ENCODE data around the gene IL1RAPL2.
"Not testable (repeated sequence)": the region's sequence is repeated elsewhere in the genome, so short reads cannot be mapped to it uniquely, and the experiment has no call there.

IL1RAPL2 gene

GRCh38 chrX:104913348-104913747 is 347.3 kb downstream of the IL1RAPL2 start:
- H3K36me3 ChIP-seq (ENCODE audit: low read length): no peaks in the 10 kb centered on the region

GRCh38 chrX:104914686-104915085 is 348.7 kb downstream of the IL1RAPL2 start:
- not testable (repeated sequence) for H4K20me1 ChIP-seq (ENCODE audit: low read depth, low read length); H3K27me3 ChIP-seq (ENCODE audit: low read length); H3K4me2 ChIP-seq (ENCODE audit: low read depth, low read length, poor library complexity, severe bottlenecking); H3K9ac ChIP-seq (ENCODE audit: low read length); H3K9me2 ChIP-seq (replicated peaks; ENCODE audit: insufficient read depth, low read length); H3K27ac ChIP-seq (ENCODE audit: low read depth, low read length); H2AFZ ChIP-seq (ENCODE audit: low read depth, low read length, severe bottlenecking); H3K9me3 ChIP-seq (ENCODE audit: insufficient read depth, low read length); H3K36me3 ChIP-seq (ENCODE audit: low read length); H3K4me3 ChIP-seq (ENCODE audit: insufficient read depth, low read length, poor library complexity, severe bottlenecking); H3K79me2 ChIP-seq (ENCODE audit: insufficient read depth, low read length); H3F3A ChIP-seq (ENCODE audit: insufficient read depth)

More at GRCh38 chrX:104913348-104913747, 347.3 kb downstream of the IL1RAPL2 start:
- Histone ChIP-seq H3K27me3 (ENCODE audit: low read length) (no peaks in the 10 kb centered on the region), H2AFZ (ENCODE audit: low read depth, low read length, severe bottlenecking) (no peak overlapping the region), H3K9me3 (ENCODE audit: insufficient read depth, low read length) (no peaks in the 10 kb centered on the region), H3F3A (ENCODE audit: insufficient read depth) (no peaks in the 10 kb centered on the region), H3K4me2 (ENCODE audit: low read depth, low read length, poor library complexity, severe bottlenecking) (no peak overlapping the region), H4K20me1 (ENCODE audit: low read depth, low read length) (no peaks in the 10 kb centered on the region), H3K79me2 (ENCODE audit: insufficient read depth, low read length) (no peaks in the 10 kb centered on the region), H3K9me2 (replicated peaks; ENCODE audit: insufficient read depth, low read length) (no peaks in the 10 kb centered on the region), H3K27ac (ENCODE audit: low read depth, low read length) (no peak overlapping the region), H3K4me3 (ENCODE audit: insufficient read depth, low read length, poor library complexity, severe bottlenecking) (no peak overlapping the region), H3K9ac (ENCODE audit: low read length) (no peak overlapping the region)
- TF ChIP-seq EZH2phosphoT487 (conservative IDR thresholded peaks at IDR 0.05; ENCODE audit: low read length): no peak
- TF ChIP-seq CTCF (IDR thresholded peaks at IDR 0.05; ENCODE audit: insufficient read depth, low read length, poor library complexity, severe bottlenecking): no peak

GRCh38 chrX:104918122-104918521 is 352.1 kb downstream of the IL1RAPL2 start:
- Histone ChIP-seq H3K4me2 (ENCODE audit: low read depth, low read length, poor library complexity, severe bottlenecking) (no peak overlapping the region), H3K9me2 (replicated peaks; ENCODE audit: insufficient read depth, low read length) (no peaks in the 10 kb centered on the region), H3K9me3 (ENCODE audit: insufficient read depth, low read length) (no peaks in the 10 kb centered on the region), H3K27me3 (ENCODE audit: low read length) (no peaks in the 10 kb centered on the region), H2AFZ (ENCODE audit: low read depth, low read length, severe bottlenecking) (no peak overlapping the region), H3K36me3 (ENCODE audit: low read length) (no peaks in the 10 kb centered on the region), H4K20me1 (ENCODE audit: low read depth, low read length) (no peaks in the 10 kb centered on the region), H3K79me2 (ENCODE audit: insufficient read depth, low read length) (no peaks in the 10 kb centered on the region), H3K27ac (ENCODE audit: low read depth, low read length) (no peak overlapping the region), H3K9ac (ENCODE audit: low read length) (no peak overlapping the region), H3F3A (ENCODE audit: insufficient read depth) (no peaks in the 10 kb centered on the region), H3K4me3 (ENCODE audit: insufficient read depth, low read length, poor library complexity, severe bottlenecking) (no peak overlapping the region)
- TF ChIP-seq EZH2phosphoT487 (conservative IDR thresholded peaks at IDR 0.05; ENCODE audit: low read length) (no peak), CTCF (IDR thresholded peaks at IDR 0.05; ENCODE audit: insufficient read depth, low read length, poor library complexity, severe bottlenecking) (no peak)

- Histone ChIP-seq H3F3A (ENCODE audit: insufficient read depth) (no peaks in the 10 kb centered on the region), H3K9me2 (replicated peaks; ENCODE audit: insufficient read depth, low read length) (no peaks in the 10 kb centered on the region), H2AFZ (ENCODE audit: low read depth, low read length, severe bottlenecking) (no peak overlapping the region), H4K20me1 (ENCODE audit: low read depth, low read length) (no peaks in the 10 kb centered on the region), H3K27me3 (ENCODE audit: low read length) (no peaks in the 10 kb centered on the region), H3K79me2 (ENCODE audit: insufficient read depth, low read length) (no peaks in the 10 kb centered on the region), H3K9me3 (ENCODE audit: insufficient read depth, low read length) (no peaks in the 10 kb centered on the region), H3K4me2 (ENCODE audit: low read depth, low read length, poor library complexity, severe bottlenecking) (no peak overlapping the region), H3K4me3 (ENCODE audit: insufficient read depth, low read length, poor library complexity, severe bottlenecking) (no peak overlapping the region), H3K36me3 (ENCODE audit: low read length) (no peaks in the 10 kb centered on the region), H3K27ac (ENCODE audit: low read depth, low read length) (no peak overlapping the region), H3K9ac (ENCODE audit: low read length) (no peak overlapping the region)
- no peak for TF ChIP-seq CTCF (IDR thresholded peaks at IDR 0.05; ENCODE audit: insufficient read depth, low read length, poor library complexity, severe bottlenecking)
Measured at GRCh38 chrX:104921584-104922205, 355.7 kb downstream of the IL1RAPL2 start.

Measured in SU-DHL-6 (cell line).